HG02763 (cell line): ENCODE results near the gene GPR142.

ENCODE experiments used
- ATAC-seq: cut with Tn5 transposase; IDR thresholded peaks from one replicate; pipeline ENCODE4 v1.9.1; 2021; ENCODE audit warnings: mild to moderate bottlenecking, moderate library complexity; ENCODE audit not compliant: unreplicated experiment

Gene GPR142, protein sequence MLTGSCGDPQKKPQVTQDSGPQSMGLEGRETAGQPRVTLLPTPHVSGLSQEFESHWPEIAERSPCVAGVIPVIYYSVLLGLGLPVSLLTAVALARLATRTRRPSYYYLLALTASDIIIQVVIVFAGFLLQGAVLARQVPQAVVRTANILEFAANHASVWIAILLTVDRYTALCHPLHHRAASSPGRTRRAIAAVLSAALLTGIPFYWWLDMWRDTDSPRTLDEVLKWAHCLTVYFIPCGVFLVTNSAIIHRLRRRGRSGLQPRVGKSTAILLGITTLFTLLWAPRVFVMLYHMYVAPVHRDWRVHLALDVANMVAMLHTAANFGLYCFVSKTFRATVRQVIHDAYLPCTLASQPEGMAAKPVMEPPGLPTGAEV

DNA sequence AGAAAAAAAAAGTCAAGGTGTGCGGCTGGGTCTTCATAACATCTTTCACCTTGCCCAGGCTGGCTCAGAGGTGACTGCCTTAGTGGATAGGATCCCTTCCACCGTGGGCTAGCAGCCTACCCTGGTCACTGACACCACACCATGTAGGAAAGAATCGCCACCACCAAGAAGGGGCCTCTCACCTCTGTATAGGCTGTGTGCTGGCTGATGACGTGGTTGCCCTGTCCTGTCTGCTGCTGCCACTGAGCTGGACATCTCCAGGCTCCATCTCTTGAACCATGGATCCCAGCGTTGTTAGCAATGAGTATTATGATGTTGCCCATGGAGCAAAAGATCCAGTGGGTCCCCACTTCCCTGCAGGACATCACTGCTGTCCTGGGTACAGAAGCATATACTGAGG lies at the start of gene GPR142:
Gene GPR142, plus strand, starts transcription at position 301 of the 400 bp plus-strand sequence. CDS start 2,035 bp downstream, outside the sequence.
- no peak for ATAC-seq

- no peak for ATAC-seq
These were observed 48.9 kb upstream of the GPR142 start for GRCh38 chr17:74318391-74318790.

- no peak for ATAC-seq
These were observed 42.8 kb upstream of the GPR142 start for GRCh38 chr17:74324521-74324920.

GRCh38 chr17:74325376-74325742 lies 41.9 kb upstream of the GPR142 start:
- ATAC-seq, result no peak

GRCh38 chr17:74325743-74326379 lies 41.4 kb upstream of the GPR142 start, which contains the start of gene KIF19:
Gene KIF19, plus strand, starts transcription at chr17:74326226. Its CDS starts 124 bp downstream, at chr17:74326350.
- no peak for ATAC-seq

DNA sequence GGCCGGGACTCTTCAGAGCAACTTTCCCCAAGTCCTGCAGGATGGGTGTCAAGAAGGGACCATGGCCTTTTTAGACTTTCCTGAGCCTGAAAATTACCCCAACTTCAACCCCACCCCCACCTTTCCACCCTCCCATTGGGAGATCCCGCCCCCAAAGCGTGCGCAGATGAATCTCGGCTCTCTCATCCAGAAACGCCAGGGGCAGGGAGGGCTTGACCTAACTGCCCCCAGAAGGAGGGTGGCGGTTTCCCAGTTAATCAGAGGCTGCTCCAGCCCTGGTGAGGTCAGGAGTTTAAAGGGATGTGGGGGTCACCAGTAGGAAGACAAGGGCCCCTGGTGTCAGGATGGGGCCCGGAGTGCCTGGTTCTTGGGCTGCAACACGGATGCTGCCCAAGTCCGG lies 40.8 kb upstream of the GPR142 start:
- no peak for ATAC-seq

DNA sequence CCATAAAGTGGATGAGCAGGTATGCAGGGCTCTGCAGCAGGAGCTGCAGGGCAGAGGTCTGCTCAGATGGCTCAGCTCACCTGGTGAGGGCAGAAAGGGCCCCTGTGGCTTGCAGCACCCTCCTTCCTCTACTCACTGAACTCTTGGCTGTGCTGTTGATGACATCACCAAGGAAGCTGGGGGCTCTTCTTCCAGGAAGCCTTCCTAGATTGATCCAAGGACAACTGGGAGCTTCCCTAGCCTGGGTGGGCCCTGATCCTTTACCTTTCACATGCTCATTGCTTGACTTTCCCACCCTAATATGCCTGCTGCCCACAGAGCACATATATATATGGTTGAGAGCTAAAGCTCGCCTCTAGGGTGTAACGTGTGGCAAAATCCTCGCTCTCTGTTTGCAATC lies 38.8 kb upstream of the GPR142 start:
- ATAC-seq, result no peak

- no peak for ATAC-seq
These were observed 37.9 kb upstream of the GPR142 start for GRCh38 chr17:74329378-74329777.

- ATAC-seq, result no peak
These were observed 36.9 kb upstream of the GPR142 start for GRCh38 chr17:74330446-74330845.

GRCh38 chr17:74332017-74332650 lies 35.2 kb upstream of the GPR142 start:
- ATAC-seq, result no peak

GRCh38 chr17:74332763-74333283 lies 34.5 kb upstream of the GPR142 start:
- no peak for ATAC-seq

GRCh38 chr17:74334393-74335039 lies 32.8 kb upstream of the GPR142 start:
- no peak for ATAC-seq

DNA sequence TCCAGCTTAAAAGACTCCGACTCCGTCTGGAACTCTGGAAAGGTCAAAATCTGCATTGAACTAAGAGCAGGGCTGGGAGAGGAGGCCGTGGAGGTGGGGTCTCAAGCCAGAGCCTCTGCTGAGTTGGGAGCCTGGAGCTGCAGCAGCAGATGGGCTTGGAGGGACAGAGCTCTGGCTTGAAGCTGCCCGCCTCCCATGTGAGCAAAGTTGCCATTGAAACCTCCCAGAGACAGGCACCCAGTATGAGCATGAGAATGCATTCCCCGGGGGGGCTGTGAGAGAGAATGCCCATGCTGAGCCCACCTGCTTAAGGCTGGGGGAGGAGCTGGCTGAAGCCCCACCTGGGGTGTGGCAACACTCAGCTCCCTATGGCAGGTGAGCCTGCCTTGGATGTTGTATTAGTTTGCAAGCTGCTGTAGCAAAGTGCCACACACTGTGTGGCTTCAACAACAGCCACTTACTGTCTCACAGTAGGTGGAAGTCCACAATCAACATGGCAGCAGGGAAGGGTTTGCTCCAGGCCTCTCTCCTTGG lies 31.7 kb upstream of the GPR142 start:
- ATAC-seq, result no peak

DNA sequence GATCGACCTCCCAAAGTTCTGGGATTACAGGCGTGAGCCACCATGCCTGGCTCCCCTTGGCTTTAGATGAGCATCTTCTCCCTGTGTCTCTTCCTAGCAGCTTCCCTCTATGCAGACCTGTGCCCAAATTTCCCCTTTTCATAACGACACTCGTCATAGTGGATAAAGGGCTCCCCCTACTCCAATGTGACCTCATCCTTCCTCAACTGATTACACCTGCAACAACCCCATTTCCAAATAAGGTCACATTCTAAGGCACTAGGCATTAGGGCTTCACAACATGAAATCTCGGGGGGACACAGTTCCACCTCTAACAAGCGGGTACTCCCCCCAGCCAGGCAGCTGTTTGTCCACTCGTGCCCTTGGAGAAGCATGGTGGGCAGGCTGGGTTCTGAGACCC lies 31.0 kb upstream of the GPR142 start:
- ATAC-seq, result no peak

DNA sequence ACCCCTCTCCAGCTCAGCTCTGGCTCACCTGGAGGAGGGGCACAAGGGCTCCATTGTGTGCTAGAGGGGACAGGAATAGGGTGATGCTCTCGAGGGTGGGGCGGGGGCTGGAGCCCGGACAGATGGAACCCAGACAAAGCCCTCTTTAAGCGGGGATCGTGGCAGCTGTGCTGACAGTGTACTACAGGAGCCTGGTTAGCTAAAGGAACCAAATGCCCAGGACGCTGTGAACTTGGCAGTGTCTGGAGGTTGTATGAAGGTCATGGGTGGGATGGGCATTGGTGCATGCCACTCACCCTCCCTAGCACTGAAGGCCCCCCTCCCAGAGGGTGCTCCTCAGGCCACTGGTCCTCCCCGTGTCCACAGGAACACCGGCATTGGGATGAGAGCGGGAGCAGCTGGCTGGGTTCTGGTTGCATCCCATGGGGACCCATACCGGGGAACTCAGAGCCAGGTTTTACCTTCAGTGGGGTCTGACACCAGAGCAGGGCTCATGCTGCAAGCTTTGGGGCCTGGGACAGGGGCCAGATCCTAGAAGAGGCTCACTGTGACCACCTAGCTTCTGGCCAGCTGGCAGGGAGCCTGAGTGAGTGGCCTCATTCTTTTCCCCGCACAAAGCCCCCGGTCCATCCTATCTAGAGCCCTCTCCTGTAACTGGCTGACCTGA lies 29.3 kb upstream of the GPR142 start:
- no peak for ATAC-seq

GRCh38 chr17:74339537-74340195 lies 27.6 kb upstream of the GPR142 start:
- no peak for ATAC-seq

- no peak for ATAC-seq
These were observed 26.8 kb upstream of the GPR142 start for GRCh38 chr17:74340470-74341023.

DNA sequence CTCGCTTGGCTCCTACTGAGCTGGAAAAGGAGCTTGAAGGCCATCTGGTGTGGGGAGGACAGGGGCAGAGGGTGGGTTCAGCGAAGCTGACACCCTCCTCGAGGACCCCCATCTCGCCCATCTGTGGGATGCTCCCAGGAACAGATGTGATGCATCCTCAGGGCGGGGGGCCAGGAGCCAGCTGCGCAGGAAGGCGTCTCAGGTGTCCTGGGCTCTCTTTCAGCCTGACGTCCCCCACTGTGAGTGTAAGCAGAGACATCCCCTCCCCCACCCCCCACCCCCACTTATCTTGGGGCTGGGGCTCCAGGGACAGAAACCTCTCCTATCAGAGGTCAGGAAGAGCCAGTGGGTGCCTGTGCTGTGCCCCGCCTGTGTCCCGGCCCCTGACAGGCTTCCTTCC lies 25.1 kb upstream of the GPR142 start:
- ATAC-seq, result no peak

DNA sequence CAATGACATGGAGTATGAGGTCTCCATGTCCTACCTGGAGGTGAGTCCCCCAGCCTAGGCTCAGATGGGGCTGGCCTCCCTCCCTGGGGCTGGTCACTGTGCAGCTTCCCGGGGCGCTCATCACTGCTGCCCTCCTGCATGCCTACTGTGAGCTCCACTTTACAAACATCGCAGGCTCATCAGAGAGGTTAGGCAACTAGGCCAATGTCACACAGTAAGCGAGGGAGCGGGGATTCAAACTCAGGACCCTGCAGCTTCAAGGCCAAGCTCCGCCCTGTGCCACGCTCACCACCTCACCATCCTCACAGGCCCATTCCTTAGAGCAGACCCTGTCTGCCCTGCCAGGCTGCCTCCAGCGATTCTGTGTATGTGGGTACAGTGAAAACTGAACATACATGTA lies 24.2 kb upstream of the GPR142 start:
- no peak for ATAC-seq
